HG03354 (cell line): ENCODE results near the gene ELF3.
"Not testable (repeated sequence)": the region's sequence is repeated elsewhere in the genome, so short reads cannot be mapped to it uniquely, and the experiment has no call there.

Source experiments
- ATAC-seq: cut with Tn5 transposase; IDR thresholded peaks from one replicate; pipeline ENCODE4 v1.9.1; 2021; ENCODE audit warnings: mild to moderate bottlenecking; ENCODE audit not compliant: unreplicated experiment, poor library complexity, severe bottlenecking

ELF3 gene

GRCh38 chr1:202010180-202011015 is at the start of gene ELF3:
Gene ELF3 (plus strand): TSS chr1:202010587. CDS start chr1:202011137, 550 bp downstream.
- peak; percentile 84 for ATAC-seq

- ATAC-seq, result not testable (repeated sequence)
These were observed 48.0 kb upstream of the ELF3 start for GRCh38 chr1:201962382-201962781.

GRCh38 chr1:201964261-201964660 is 46.1 kb upstream of the ELF3 start:
- ATAC-seq, result no peak

GRCh38 chr1:201966171-201966570 is 44.2 kb upstream of the ELF3 start:
- no peak for ATAC-seq

- ATAC-seq, result no peak
These were observed 42.0 kb upstream of the ELF3 start for GRCh38 chr1:201968202-201968925.

- no peak for ATAC-seq
These were observed 39.8 kb upstream of the ELF3 start for GRCh38 chr1:201970334-201971159.

GRCh38 chr1:201982082-201982622 is 28.2 kb upstream of the ELF3 start:
- ATAC-seq, result no peak

GRCh38 chr1:201982623-201983379 is 27.6 kb upstream of the ELF3 start, which contains the start of gene RNPEP:
Gene RNPEP (plus strand): TSS chr1:201982648. CDS start chr1:201982667, 19 bp downstream.
- ATAC-seq, result peak; percentile 74

- peak; percentile 30 for ATAC-seq
These were observed 27.0 kb upstream of the ELF3 start for GRCh38 chr1:201983380-201983805.

- ATAC-seq, result no peak
These were observed 25.9 kb upstream of the ELF3 start for GRCh38 chr1:201984446-201984845.

- no peak for ATAC-seq
These were observed 25.0 kb upstream of the ELF3 start for GRCh38 chr1:201985355-201985754.

- ATAC-seq, result no peak
These were observed 21.8 kb upstream of the ELF3 start for GRCh38 chr1:201988601-201989000.

GRCh38 chr1:201989354-201990128 is 20.8 kb upstream of the ELF3 start:
- ATAC-seq, result no peak

- no peak for ATAC-seq
These were observed 20.0 kb upstream of the ELF3 start for GRCh38 chr1:201990427-201990826.

- ATAC-seq, result no peak
These were observed 10.7 kb upstream of the ELF3 start for GRCh38 chr1:201999625-202000238.

GRCh38 chr1:202002507-202002906 is 7.9 kb upstream of the ELF3 start:
- no peak for ATAC-seq

GRCh38 chr1:202004711-202005110 is 5.7 kb upstream of the ELF3 start:
- no peak for ATAC-seq

GRCh38 chr1:202005958-202006357 is 4.4 kb upstream of the ELF3 start:
- ATAC-seq, result no peak
